WTC11 (cell line): Measurements from ENCODE around the gene URAD. TPM values are rescaled to one million over a fixed set of nuclear protein-coding genes. Genes with fewer than 3 reads are reported as not detected.
A peak's percentile ranks its signal among the peaks of the same experiment; 100 is the strongest.

Experiments used
- ATAC-seq: fragments of 200-7000 bp; cut with Tn5 transposase; 2 replicates; pipeline ENCODE4 v1.10.0; 2021; ENCODE audit warnings: mild to moderate bottlenecking, moderate library complexity
- CTCF ChIA-PET: fragments of 300-600 bp; sonication (Branson Sonifier 250); formaldehyde crosslinking; loops from one replicate; lab custom pipeline; 2021; ENCODE audit warnings: antibody characterized with exemption; lab: Charles Lee
- POLR2A ChIA-PET: fragments of 350-600 bp; sonication (Branson Sonifier 250); formaldehyde crosslinking; loops from one replicate; lab custom pipeline; 2021; ENCODE audit warnings: antibody characterized with exemption; lab: Charles Lee
- DNase-seq: peaks from one replicate; pipeline ENCODE4 v3.0.0; 2021; ENCODE audit warnings: low spot score
- H3K27ac Mint-ChIP-seq: 2 replicates; pipeline ENCODE4 v1.8.0; 2021; ENCODE audit warnings: mixed read lengths
- H3K27me3 Mint-ChIP-seq: 2 replicates; pipeline ENCODE4 v1.8.0; 2021; ENCODE audit warnings: low read depth, mild to moderate bottlenecking, moderate library complexity, mixed read lengths
- H3K36me3 Mint-ChIP-seq: 2 replicates; pipeline ENCODE4 v1.8.0; 2021; ENCODE audit warnings: mixed read lengths
- H3K4me1 Mint-ChIP-seq: 2 replicates; pipeline ENCODE4 v1.8.0; 2022; ENCODE audit warnings: mixed read lengths
- H3K4me3 Mint-ChIP-seq: 2 replicates; pipeline ENCODE4 v1.8.0; 2021; ENCODE audit warnings: mild to moderate bottlenecking, moderate library complexity, mixed read lengths
- H3K9me3 Mint-ChIP-seq: 2 replicates; pipeline ENCODE4 v1.8.0; 2021; ENCODE audit warnings: mixed read lengths
- CTCF ChIP-seq: fragments of 200-600 bp; IDR thresholded peaks from 2 replicates; pipeline ENCODE4 v1.8.0; 2022; ENCODE audit warnings: antibody characterized with exemption
- E2F5 ChIP-seq: sonication (generic); formaldehyde crosslinking; IDR thresholded peaks from 2 replicates; pipeline ENCODE4 v1.8.1; 2022; ENCODE audit warnings: mild to moderate bottlenecking, moderate library complexity, missing genetic modification reagents
- ETV6 ChIP-seq: sonication (generic); formaldehyde crosslinking; IDR thresholded peaks from 2 replicates; pipeline ENCODE4 v1.8.1; 2022; ENCODE audit warnings: mild to moderate bottlenecking, missing genetic modification reagents
- GTF2I ChIP-seq: fragments of 250-450 bp; sonication (Bioruptor Pico); conservative IDR thresholded peaks from 2 replicates; pipeline ENCODE4 v1.4.0; 2021; ENCODE audit warnings: mild to moderate bottlenecking
- HMGXB4 ChIP-seq: sonication (generic); formaldehyde crosslinking; IDR thresholded peaks from 2 replicates; pipeline ENCODE4 v1.8.1; 2023; ENCODE audit warnings: mild to moderate bottlenecking, moderate library complexity, missing genetic modification reagents
- KAT7 ChIP-seq: sonication (generic); formaldehyde crosslinking; IDR thresholded peaks from 2 replicates; pipeline ENCODE4 v1.8.1; 2023; ENCODE audit warnings: missing genetic modification reagents, mild to moderate bottlenecking, borderline replicate concordance
- NFATC4 ChIP-seq: fragments of 250-450 bp; sonication (Bioruptor Pico); IDR thresholded peaks from 2 replicates; pipeline ENCODE4 v1.9.0; 2021; ENCODE audit warnings: mild to moderate bottlenecking
- NFE2L1 ChIP-seq: sonication (generic); formaldehyde crosslinking; IDR thresholded peaks from 2 replicates; pipeline ENCODE4 v1.8.1; 2023; ENCODE audit warnings: missing genetic modification reagents
- RELA ChIP-seq: sonication (generic); formaldehyde crosslinking; IDR thresholded peaks from 2 replicates; pipeline ENCODE4 v1.8.1; 2022; ENCODE audit warnings: missing genetic modification reagents, mild to moderate bottlenecking, borderline replicate concordance
- RORB ChIP-seq: fragments of 250-450 bp; sonication (Bioruptor Pico); IDR thresholded peaks from 2 replicates; pipeline ENCODE4 v1.9.0; 2021; ENCODE audit warnings: mild to moderate bottlenecking
- TEAD1 ChIP-seq: sonication (generic); formaldehyde crosslinking; IDR thresholded peaks from 2 replicates; pipeline ENCODE4 v1.8.0; 2022; ENCODE audit warnings: mild to moderate bottlenecking, missing genetic modification reagents
- TEAD4 ChIP-seq: sonication (generic); formaldehyde crosslinking; IDR thresholded peaks from 2 replicates; pipeline ENCODE4 v1.8.0; 2022; ENCODE audit warnings: mild to moderate bottlenecking, missing genetic modification reagents
- TP53 ChIP-seq: sonication (generic); formaldehyde crosslinking; IDR thresholded peaks from 2 replicates; pipeline ENCODE4 v1.8.1; 2023; ENCODE audit warnings: mild to moderate bottlenecking, missing genetic modification reagents
- ZNF219 ChIP-seq: sonication (generic); formaldehyde crosslinking; IDR thresholded peaks from 2 replicates; pipeline ENCODE4 v1.8.0; 2023; ENCODE audit warnings: missing genetic modification reagents, mild to moderate bottlenecking, borderline replicate concordance
- ZNF263 ChIP-seq: sonication (generic); formaldehyde crosslinking; IDR thresholded peaks from 2 replicates; pipeline ENCODE4 v1.8.1; 2022; ENCODE audit warnings: low read depth, mild to moderate bottlenecking, moderate library complexity, missing genetic modification reagents
- ZNF416 ChIP-seq: fragments of 250-450 bp; sonication (Bioruptor Pico); IDR thresholded peaks from 2 replicates; pipeline ENCODE4 v1.9.0; 2021; ENCODE audit warnings: mild to moderate bottlenecking, inconsistent platforms
- total RNA-seq: library from RNA; stranded (reverse); gene quantifications from 3 replicates; pipeline ENCODE4 v1.2.3, GENCODE V29; 2021
- TF ChIP-seq, protein P1 (sequence below): sonication (generic); formaldehyde crosslinking; IDR thresholded peaks from 2 replicates; pipeline ENCODE4 v1.8.1; 2023; ENCODE audit warnings: mild to moderate bottlenecking, missing genetic modification reagents, moderate library complexity
- TF ChIP-seq, protein P2 (sequence below): sonication (generic); formaldehyde crosslinking; IDR thresholded peaks from 2 replicates; pipeline ENCODE4 v1.8.0; 2023; ENCODE audit warnings: mild to moderate bottlenecking, missing genetic modification reagents
- TF ChIP-seq, protein P3 (sequence below): fragments of 250-450 bp; sonication (Bioruptor Pico); IDR thresholded peaks from 2 replicates; pipeline ENCODE4 v1.9.0; 2021; ENCODE audit warnings: mild to moderate bottlenecking

Gene URAD
- total RNA-seq, 1 experiment from 2014 or later = not detected

DNA sequence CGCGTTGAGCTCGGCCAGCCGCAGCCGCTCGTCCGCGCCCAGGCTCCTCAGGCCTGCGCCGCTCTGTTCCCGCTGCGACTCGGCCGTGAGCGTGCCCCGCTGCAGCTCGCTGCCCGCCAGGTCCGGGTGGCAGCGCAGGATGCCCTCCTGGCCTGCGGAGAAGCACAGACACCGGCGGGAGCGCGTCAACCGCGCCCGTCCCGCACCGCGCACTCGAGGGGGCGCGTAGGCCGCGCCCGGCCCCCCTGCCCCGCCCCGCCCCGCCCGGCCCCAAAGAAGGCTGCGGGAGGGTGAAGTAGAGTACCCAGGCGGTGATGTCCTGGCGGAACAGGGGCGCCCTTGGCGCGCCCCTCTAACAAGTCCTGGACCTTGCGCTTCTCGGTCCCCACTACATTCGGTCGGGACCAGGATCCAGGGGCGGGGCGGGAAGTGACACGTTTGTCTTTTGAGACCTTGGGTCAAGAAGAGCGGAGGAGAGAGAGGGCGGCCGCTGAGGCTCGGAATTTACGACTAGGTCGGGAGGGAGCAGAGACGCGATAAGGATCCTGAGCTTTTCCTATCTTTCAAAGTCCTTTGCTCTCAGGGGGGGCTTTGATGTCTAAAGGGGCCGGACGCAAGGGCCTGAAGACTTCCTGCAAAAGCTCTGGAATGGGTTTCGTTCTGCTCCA, 10.1 kb downstream of the URAD start:
- peaks cover 7% of the 10 kb centered on the region; the same call in 1 of the 2 replicates for H3K36me3 Mint-ChIP-seq
- peaks cover 100% of the 10 kb centered on the region for H3K27me3 Mint-ChIP-seq
- H3K4me3 Mint-ChIP-seq = peak overlapping the region; percentile 62
- H3K9me3 Mint-ChIP-seq = no peaks in the 10 kb centered on the region
- TF ChIP-seq E2F5 (CRISPR knock-in tag) (no peak), ZNF263 (CRISPR knock-in tag) (no peak), ZNF219 (no peak), TP53 (CRISPR knock-in tag) (no peak), GTF2I (no peak), ETV6 (no peak), TEAD1 (CRISPR knock-in tag) (no peak), CTCF (no peak), KAT7 (CRISPR knock-in tag) (no peak), NFE2L1 (no peak), NFATC4 (CRISPR knock-in tag) (no peak), TEAD4 (CRISPR knock-in tag) (no peak), HMGXB4 (CRISPR knock-in tag) (no peak), RORB (CRISPR knock-in tag) (no peak), ZNF416 (CRISPR knock-in tag) (no peak), RELA (CRISPR knock-in tag) (no peak)
- TF ChIP-seq, protein P1, sequence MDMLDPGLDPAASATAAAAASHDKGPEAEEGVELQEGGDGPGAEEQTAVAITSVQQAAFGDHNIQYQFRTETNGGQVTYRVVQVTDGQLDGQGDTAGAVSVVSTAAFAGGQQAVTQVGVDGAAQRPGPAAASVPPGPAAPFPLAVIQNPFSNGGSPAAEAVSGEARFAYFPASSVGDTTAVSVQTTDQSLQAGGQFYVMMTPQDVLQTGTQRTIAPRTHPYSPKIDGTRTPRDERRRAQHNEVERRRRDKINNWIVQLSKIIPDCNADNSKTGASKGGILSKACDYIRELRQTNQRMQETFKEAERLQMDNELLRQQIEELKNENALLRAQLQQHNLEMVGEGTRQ (CRISPR knock-in tag) = no peak
- TF ChIP-seq, protein P2, sequence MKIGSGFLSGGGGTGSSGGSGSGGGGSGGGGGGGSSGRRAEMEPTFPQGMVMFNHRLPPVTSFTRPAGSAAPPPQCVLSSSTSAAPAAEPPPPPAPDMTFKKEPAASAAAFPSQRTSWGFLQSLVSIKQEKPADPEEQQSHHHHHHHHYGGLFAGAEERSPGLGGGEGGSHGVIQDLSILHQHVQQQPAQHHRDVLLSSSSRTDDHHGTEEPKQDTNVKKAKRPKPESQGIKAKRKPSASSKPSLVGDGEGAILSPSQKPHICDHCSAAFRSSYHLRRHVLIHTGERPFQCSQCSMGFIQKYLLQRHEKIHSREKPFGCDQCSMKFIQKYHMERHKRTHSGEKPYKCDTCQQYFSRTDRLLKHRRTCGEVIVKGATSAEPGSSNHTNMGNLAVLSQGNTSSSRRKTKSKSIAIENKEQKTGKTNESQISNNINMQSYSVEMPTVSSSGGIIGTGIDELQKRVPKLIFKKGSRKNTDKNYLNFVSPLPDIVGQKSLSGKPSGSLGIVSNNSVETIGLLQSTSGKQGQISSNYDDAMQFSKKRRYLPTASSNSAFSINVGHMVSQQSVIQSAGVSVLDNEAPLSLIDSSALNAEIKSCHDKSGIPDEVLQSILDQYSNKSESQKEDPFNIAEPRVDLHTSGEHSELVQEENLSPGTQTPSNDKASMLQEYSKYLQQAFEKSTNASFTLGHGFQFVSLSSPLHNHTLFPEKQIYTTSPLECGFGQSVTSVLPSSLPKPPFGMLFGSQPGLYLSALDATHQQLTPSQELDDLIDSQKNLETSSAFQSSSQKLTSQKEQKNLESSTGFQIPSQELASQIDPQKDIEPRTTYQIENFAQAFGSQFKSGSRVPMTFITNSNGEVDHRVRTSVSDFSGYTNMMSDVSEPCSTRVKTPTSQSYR (CRISPR knock-in tag) = no peak
- TF ChIP-seq, protein P3, sequence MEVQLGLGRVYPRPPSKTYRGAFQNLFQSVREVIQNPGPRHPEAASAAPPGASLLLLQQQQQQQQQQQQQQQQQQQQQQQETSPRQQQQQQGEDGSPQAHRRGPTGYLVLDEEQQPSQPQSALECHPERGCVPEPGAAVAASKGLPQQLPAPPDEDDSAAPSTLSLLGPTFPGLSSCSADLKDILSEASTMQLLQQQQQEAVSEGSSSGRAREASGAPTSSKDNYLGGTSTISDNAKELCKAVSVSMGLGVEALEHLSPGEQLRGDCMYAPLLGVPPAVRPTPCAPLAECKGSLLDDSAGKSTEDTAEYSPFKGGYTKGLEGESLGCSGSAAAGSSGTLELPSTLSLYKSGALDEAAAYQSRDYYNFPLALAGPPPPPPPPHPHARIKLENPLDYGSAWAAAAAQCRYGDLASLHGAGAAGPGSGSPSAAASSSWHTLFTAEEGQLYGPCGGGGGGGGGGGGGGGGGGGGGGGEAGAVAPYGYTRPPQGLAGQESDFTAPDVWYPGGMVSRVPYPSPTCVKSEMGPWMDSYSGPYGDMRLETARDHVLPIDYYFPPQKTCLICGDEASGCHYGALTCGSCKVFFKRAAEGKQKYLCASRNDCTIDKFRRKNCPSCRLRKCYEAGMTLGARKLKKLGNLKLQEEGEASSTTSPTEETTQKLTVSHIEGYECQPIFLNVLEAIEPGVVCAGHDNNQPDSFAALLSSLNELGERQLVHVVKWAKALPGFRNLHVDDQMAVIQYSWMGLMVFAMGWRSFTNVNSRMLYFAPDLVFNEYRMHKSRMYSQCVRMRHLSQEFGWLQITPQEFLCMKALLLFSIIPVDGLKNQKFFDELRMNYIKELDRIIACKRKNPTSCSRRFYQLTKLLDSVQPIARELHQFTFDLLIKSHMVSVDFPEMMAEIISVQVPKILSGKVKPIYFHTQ (CRISPR knock-in tag) = no peak
- TF ChIP-seq, all 79 proteins: peak for 0
- CTCF ChIA-PET = interaction anchor here (1.0 to 12.5 kb wide), 12 partner anchors 11 to 616 kb away, joined by 3 to 134 read pairs (median 5); no protein-coding TSS in a partner anchor
- DNase-seq (peak; percentile 65), ATAC-seq (peak; percentile 14)
- H3K27ac Mint-ChIP-seq = no peak overlapping the region
- peaks cover 43% of the 10 kb centered on the region for H3K4me1 Mint-ChIP-seq
- POLR2A ChIA-PET = interaction anchor here (0.5 to 1.3 kb wide), 3 partner anchors 14 to 358 kb away, joined by 3 to 5 read pairs (median 5); partner anchors contain the start of gene LNX2
